Brain microvascular endothelial cell (primary cell): Measurements from ENCODE around the gene RNF34.

Experiments
- DNase-seq: peaks from one replicate; pipeline ENCODE4 v3.0.0-alpha.2; 2020
- H3K27ac ChIP-seq: fragments of 250-450 bp; sonication (Bioruptor Pico); 2 replicates; pipeline ENCODE4 v1.5.1; 2020; ENCODE audit warnings: mild to moderate bottlenecking, moderate library complexity
- H3K27me3 ChIP-seq: fragments of 250-450 bp; sonication (Bioruptor Pico); replicated peaks from 2 replicates; pipeline ENCODE4 v1.5.1; 2020; ENCODE audit warnings: mild to moderate bottlenecking
- H3K36me3 ChIP-seq: fragments of 250-450 bp; sonication (Bioruptor Pico); replicated peaks from 2 replicates; pipeline ENCODE4 v1.5.1; 2020; ENCODE audit warnings: mild to moderate bottlenecking
- H3K4me3 ChIP-seq: 2 replicates; pipeline ENCODE4 v1.5.1; 2011; ENCODE audit warnings: low read depth, mild to moderate bottlenecking, control low read depth, low read length, moderate library complexity
- CTCF ChIP-seq: IDR thresholded peaks from 2 replicates; pipeline ENCODE4 v1.5.1; 2011; ENCODE audit warnings: low read depth, mild to moderate bottlenecking, moderate library complexity, low read length, control low read depth, inconsistent platforms; ENCODE audit errors: missing control alignments
- in situ Hi-C: cut with HindIII; loops from 2 replicates; pipeline ENCODE4 v1.10.0; 2017; ENCODE audit warnings: low sequenced_read_pairs, low pct_ligation_motif_present

The RNF34 gene

GRCh38 chr12:121436706-121437105 is 36.8 kb downstream of the RNF34 start:
- Histone ChIP-seq H3K36me3 (peaks cover 23% of the 10 kb centered on the region), H3K4me3 (no peak overlapping the region), H3K27me3 (no peaks in the 10 kb centered on the region), H3K27ac (no peak overlapping the region)
- TF ChIP-seq CTCF: no peak
- DNase-seq: no peak
- in situ Hi-C loops: no loop called here

GRCh38 chr12:121438905-121439304 is 39.0 kb downstream of the RNF34 start:
- in situ Hi-C loops: no loop called here
- Histone ChIP-seq H3K27ac (no peak overlapping the region), H3K27me3 (no peaks in the 10 kb centered on the region), H3K36me3 (peaks cover 21% of the 10 kb centered on the region), H3K4me3 (no peak overlapping the region)
- TF ChIP-seq CTCF: no peak
- no peak for DNase-seq

DNA sequence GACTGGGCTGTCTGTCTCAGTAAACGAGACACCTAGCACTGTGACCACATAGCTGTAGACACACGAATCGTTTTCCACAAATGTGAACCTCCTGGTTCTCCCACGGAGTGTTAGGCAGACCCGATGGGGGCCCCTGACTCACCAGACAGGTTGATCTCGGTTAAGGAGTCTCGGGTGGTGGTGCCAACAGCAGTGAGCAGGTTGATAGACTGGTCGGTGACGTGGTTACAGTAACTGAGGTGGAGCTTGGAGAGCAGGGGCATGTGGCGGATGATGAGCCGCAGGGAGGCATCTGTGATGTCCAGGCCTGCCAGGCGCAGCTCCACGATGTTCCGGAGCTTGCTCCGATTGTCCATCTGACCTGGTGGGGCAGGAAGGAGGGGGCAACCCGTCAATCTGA is 39.8 kb downstream of the RNF34 start:
- TF ChIP-seq CTCF: no peak
- H3K27me3 ChIP-seq: no peaks in the 10 kb centered on the region
- no peak overlapping the region for H3K27ac ChIP-seq
- DNase-seq: no peak
- in situ Hi-C loops: no loop called here
- no peak overlapping the region for H3K4me3 ChIP-seq
- H3K36me3 ChIP-seq: peaks cover 18% of the 10 kb centered on the region

- Histone ChIP-seq H3K36me3 (peaks cover 15% of the 10 kb centered on the region), H3K27me3 (no peaks in the 10 kb centered on the region), H3K27ac (no peak overlapping the region), H3K4me3 (no peak overlapping the region)
- in situ Hi-C loops: no loop called here
- DNase-seq: no peak
- no peak for TF ChIP-seq CTCF
These were observed 40.9 kb downstream of the RNF34 start for GRCh38 chr12:121440768-121441167.

DNA sequence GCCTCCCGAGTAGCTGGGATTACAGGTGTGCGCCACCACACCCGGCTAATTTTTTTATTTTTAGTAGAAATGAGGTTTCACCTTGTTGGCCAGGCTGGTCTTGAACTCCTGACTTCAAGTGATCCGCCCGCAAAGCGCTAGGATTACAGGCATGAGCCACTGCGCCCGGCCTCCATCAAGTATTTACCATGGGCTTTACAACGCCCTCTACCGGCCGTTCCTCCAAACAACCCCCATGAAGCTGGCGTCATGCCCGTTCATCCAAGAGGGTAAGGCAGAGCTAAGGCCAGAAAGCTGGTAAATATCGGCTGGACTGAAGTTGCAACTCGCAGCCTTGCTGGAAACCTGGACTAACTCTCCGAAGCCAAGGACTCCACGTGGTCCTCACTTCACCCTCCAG is 41.6 kb downstream of the RNF34 start:
- H3K27ac ChIP-seq: no peak overlapping the region
- no peak for TF ChIP-seq CTCF
- H3K27me3 ChIP-seq: no peaks in the 10 kb centered on the region
- in situ Hi-C loops: no loop called here
- DNase-seq: no peak
- H3K36me3 ChIP-seq: peaks cover 13% of the 10 kb centered on the region
- H3K4me3 ChIP-seq: no peak overlapping the region

GRCh38 chr12:121442028-121442948 is 42.4 kb downstream of the RNF34 start:
- Histone ChIP-seq H3K4me3 (no peak overlapping the region), H3K27ac (no peak overlapping the region), H3K36me3 (peaks cover 11% of the 10 kb centered on the region), H3K27me3 (no peaks in the 10 kb centered on the region)
- DNase-seq: no peak
- in situ Hi-C loops: no loop called here
- TF ChIP-seq CTCF: no peak
